Stomach (tissue), 9 donors: ENCODE data around the gene BTBD9. TPM values are rescaled to one million over a fixed set of nuclear protein-coding genes. Genes with fewer than 3 reads are reported as not detected.
A peak's percentile ranks its signal among the peaks of the same experiment; 100 is the strongest.

Source experiments
- DNase-seq, 2 donors: peaks; one replicate each; pipeline versions ENCODE4 v3.0.0 to v3.0.0-alpha.2; 2013 to 2019
- H3K27ac ChIP-seq, 5 donors: fragments of 200-600 bp in 4 of 5; sonication (generic) in 4 of 5; one replicate each; pipeline ENCODE4 v1.5.1; 2013 to 2019; ENCODE audit warnings: mild to moderate bottlenecking in 1 of 5, moderate library complexity in 1 of 5
- H3K27me3 ChIP-seq, 3 donors: fragments of 200-600 bp; sonication (generic); one replicate each; pipeline ENCODE4 v1.5.1; 2017 to 2019; ENCODE audit warnings: mixed run types in 1 of 3
- H3K36me3 ChIP-seq, 4 donors: fragments of 200-600 bp; sonication (generic); 1 replicate in 3 of 4; 2 replicates in 1 of 4; pipeline ENCODE4 v1.5.1; 2016 to 2019
- H3K4me1 ChIP-seq, 4 donors: fragments of 200-600 bp; sonication (generic); one replicate each; pipeline ENCODE4 v1.5.1; 2016 to 2019
- H3K4me3 ChIP-seq, 4 donors: fragments of 200-600 bp; sonication (generic) in 3 of 4; one replicate each; pipeline ENCODE4 v1.5.1; 2016 to 2019; ENCODE audit warnings: mild to moderate bottlenecking in 1 of 4
- H3K9me3 ChIP-seq, 4 donors: fragments of 200-600 bp; sonication (generic); one replicate each; pipeline ENCODE4 v1.5.1; 2016 to 2019
- EP300 ChIP-seq: sonication (generic); formaldehyde crosslinking; IDR thresholded peaks from one replicate; pipeline ENCODE4 v1.6.1; 2017; ENCODE audit warnings: antibody characterized with exemption
- POLR2A ChIP-seq, 4 donors: fragments of 450-650 bp; IDR thresholded peaks; one replicate each; pipeline ENCODE4 v1.6.1; 2016; ENCODE audit warnings: antibody characterized with exemption in 4 of 4, control low read depth in 2 of 4, mild to moderate bottlenecking in 1 of 4, moderate library complexity in 1 of 4
- POLR2AphosphoS5 ChIP-seq, 3 donors: sonication (generic); formaldehyde crosslinking; IDR thresholded peaks; one replicate each; pipeline ENCODE4 v1.6.1; 2016; ENCODE audit warnings: antibody characterized with exemption in 3 of 3
- WGBS, 5 donors: extraction: QIAGEN DNeasy Blood & Tissue Kit in 3 of 5; methylation state at CpG; one replicate each; pipeline versions ENCODE4 v1.1.5 to v1.1.7; 2013 to 2018; 5-methylcytosine and 5-hydroxymethylcytosine counted together
- intact Hi-C: fragments of 100-400 bp; cut with DNase I; formaldehyde crosslinking; loops from one replicate; pipeline ENCODE4 v1.15.1; 2023; ENCODE audit warnings: low total_unique reads
- polyA plus RNA-seq, 3 donors: library from polyadenylated mRNA; stranded (reverse); fragments of 200-250 nt; gene quantifications; one replicate each; pipeline ENCODE4 v1.2.3, GENCODE V29; 2013
- total RNA-seq, 5 donors: library from RNA; depleted of rRNA; stranded (reverse); fragments of >200 nt; gene quantifications; one replicate each; pipeline versions ENCODE4 v1.1.0 to v1.2.3, GENCODE V29; 2014 to 2016
- TF ChIP-seq, protein P1 (sequence below), 7 experiments: fragments of 450-650 bp in 4 of 7; fragments of 200-600 bp in 3 of 7; sonication (generic) in 3 of 7; IDR thresholded peaks; one replicate each; pipeline ENCODE4 v1.5.1; 2016 to 2019; ENCODE audit warnings: antibody characterized with exemption in 7 of 7, control low read depth in 2 of 7, mild to moderate bottlenecking in 1 of 7
- donor health status: healthy with polysubstance abuse.
- donor health status: Bipolar disorder and iron deficiency.
- donor health status: healthy.

The BTBD9 gene
- total and polyA plus RNA-seq, 8 donors: 1.4 to 90.2 (median 6.8) TPM

DNA sequence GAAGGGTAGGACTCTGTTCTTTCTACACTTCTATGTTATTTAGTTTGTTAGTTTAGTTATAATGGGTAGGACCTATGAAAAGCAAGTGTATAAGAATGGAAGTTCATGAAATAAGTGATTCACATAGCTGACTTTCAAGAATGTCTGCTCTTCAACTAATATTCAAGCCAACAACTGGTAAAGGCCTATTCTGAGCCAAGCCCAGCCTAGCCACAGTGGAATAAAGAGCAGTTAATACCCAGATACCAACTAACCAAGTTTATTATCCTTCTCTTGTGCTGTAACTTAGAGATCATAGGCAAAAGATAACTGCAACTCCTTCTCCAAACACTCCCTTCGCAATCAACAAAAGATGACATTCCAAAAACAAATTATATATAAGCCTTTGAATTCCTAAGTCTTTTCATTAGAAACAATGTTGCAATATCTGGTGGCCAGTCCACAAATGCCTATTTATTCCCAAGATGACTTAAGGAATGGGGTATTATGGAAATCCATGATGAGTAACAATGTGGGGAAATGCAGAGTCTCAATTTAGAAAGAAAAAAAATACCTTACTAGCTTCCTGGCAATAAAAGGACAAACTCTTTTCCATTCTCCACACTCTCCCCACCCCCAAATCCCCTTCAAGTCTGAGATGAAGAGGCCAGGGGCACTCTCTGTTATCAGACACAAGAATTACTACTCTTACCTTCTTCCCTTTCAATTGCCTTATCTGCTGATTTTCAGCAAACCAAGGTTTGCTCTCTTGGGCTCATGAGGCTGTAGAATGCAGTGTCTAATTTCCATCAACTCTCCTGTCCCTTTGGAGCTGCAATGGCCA is 27.4 kb downstream of the BTBD9 start:
- no peak for TF ChIP-seq EP300
- WGBS, 5 donors: 65 to 94% (median 85%) methylated on average over 1 of the region's 1 CpG
- no peak for DNase-seq
- Histone ChIP-seq H3K36me3 (no peaks in the 10 kb centered on the region), H3K9me3 (no peaks in the 10 kb centered on the region), H3K4me3 (no peak overlapping the region), H3K27ac (no peak overlapping the region), H3K4me1 (peaks cover 0 to 30% (median 13%) of the 10 kb centered on the region in 4 donors), H3K27me3 (no peaks in the 10 kb centered on the region)
- intact Hi-C loops: no loop called here

GRCh38 chr6:38610050-38610625 is 29.6 kb downstream of the BTBD9 start:
- peak in 1 of 2 donors; percentile 16 for DNase-seq
- Histone ChIP-seq H3K27ac (no peak overlapping the region), H3K36me3 (peaks cover 0 to 6% (median 0%) of the 10 kb centered on the region in 4 donors), H3K27me3 (no peaks in the 10 kb centered on the region), H3K4me3 (no peak overlapping the region), H3K9me3 (no peaks in the 10 kb centered on the region), H3K4me1 (peaks cover 0 to 30% (median 13%) of the 10 kb centered on the region in 4 donors)
- intact Hi-C loops: no loop called here
- WGBS, 5 donors: 20 to 40% (median 26%) methylated on average over 6 of the region's 6 CpGs
- TF ChIP-seq EP300 (no peak), POLR2AphosphoS5 (IDR thresholded peaks at IDR 0.05) (no peak), POLR2A (IDR thresholded peaks at IDR 0.05) (no peak)
- TF ChIP-seq, protein P1, sequence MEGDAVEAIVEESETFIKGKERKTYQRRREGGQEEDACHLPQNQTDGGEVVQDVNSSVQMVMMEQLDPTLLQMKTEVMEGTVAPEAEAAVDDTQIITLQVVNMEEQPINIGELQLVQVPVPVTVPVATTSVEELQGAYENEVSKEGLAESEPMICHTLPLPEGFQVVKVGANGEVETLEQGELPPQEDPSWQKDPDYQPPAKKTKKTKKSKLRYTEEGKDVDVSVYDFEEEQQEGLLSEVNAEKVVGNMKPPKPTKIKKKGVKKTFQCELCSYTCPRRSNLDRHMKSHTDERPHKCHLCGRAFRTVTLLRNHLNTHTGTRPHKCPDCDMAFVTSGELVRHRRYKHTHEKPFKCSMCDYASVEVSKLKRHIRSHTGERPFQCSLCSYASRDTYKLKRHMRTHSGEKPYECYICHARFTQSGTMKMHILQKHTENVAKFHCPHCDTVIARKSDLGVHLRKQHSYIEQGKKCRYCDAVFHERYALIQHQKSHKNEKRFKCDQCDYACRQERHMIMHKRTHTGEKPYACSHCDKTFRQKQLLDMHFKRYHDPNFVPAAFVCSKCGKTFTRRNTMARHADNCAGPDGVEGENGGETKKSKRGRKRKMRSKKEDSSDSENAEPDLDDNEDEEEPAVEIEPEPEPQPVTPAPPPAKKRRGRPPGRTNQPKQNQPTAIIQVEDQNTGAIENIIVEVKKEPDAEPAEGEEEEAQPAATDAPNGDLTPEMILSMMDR (IDR thresholded peaks at IDR 0.05): no peak

DNA sequence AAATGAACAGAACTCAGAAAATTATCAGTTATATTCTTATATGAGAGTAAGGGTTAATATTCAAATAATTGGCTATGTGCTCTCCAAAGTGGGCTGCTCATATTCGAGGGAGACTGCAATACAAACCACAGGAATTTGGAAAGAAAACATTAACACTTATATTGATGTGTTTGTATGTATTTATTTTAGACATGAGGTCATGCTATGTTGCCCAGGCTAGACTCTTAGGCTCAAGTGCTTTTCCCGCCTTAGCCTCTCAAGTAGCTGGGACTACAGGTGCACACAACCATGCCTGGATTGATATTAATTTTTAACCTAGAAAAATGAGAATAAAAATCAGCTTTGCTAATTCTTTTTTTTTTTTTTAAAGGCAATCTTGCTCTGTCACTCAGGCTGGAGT is 35.0 kb downstream of the BTBD9 start:
- no peaks in the 10 kb centered on the region for H3K9me3 ChIP-seq
- H3K36me3 ChIP-seq: peaks cover 0 to 6% (median 0%) of the 10 kb centered on the region in 4 donors
- WGBS, 5 donors: 58 to 68% (median 63%) methylated on average over 2 of the region's 2 CpGs
- H3K27me3 ChIP-seq: no peaks in the 10 kb centered on the region
- H3K4me3 ChIP-seq: no peak overlapping the region
- no peak overlapping the region for H3K27ac ChIP-seq
- peaks cover 0 to 17% (median 11%) of the 10 kb centered on the region in 4 donors for H3K4me1 ChIP-seq
- TF ChIP-seq EP300 (no peak), POLR2A (IDR thresholded peaks at IDR 0.05) (no peak)
- DNase-seq: no peak
- intact Hi-C loops: no loop called here

- Histone ChIP-seq H3K27me3 (no peaks in the 10 kb centered on the region), H3K4me3 (no peak overlapping the region), H3K36me3 (peaks cover 0 to 6% (median 0%) of the 10 kb centered on the region in 4 donors), H3K9me3 (no peaks in the 10 kb centered on the region), H3K4me1 (peaks cover 0 to 16% (median 11%) of the 10 kb centered on the region in 4 donors), H3K27ac (no peak overlapping the region)
- TF ChIP-seq EP300: no peak
- no peak for TF ChIP-seq POLR2A (IDR thresholded peaks at IDR 0.05)
- TF ChIP-seq, protein P1 (IDR thresholded peaks at IDR 0.05): no peak
- TF ChIP-seq POLR2AphosphoS5 (IDR thresholded peaks at IDR 0.05): no peak
- intact Hi-C loops: no loop called here
- 69 to 85% (median 78%) methylated on average over 3 of the region's 3 CpGs for WGBS, 5 donors
- no peak for DNase-seq
Observed at GRCh38 chr6:38603966-38604365, 35.8 kb downstream of the BTBD9 start.

- no peak for TF ChIP-seq EP300
- TF ChIP-seq, protein P1 (IDR thresholded peaks at IDR 0.05): no peak
- TF ChIP-seq POLR2A (IDR thresholded peaks at IDR 0.05): no peak
- TF ChIP-seq POLR2AphosphoS5 (IDR thresholded peaks at IDR 0.05): no peak
- DNase-seq: peak in 1 of 2 donors; percentile 12
- no peaks in the 10 kb centered on the region for H3K27me3 ChIP-seq
- H3K36me3 ChIP-seq: peaks cover 0 to 6% (median 0%) of the 10 kb centered on the region in 4 donors
- intact Hi-C loops: no loop called here
- 34 to 62% (median 40%) methylated on average over 2 of the region's 2 CpGs for WGBS, 5 donors
- no peak overlapping the region for H3K27ac ChIP-seq
- H3K4me1 ChIP-seq: peaks cover 0 to 16% (median 11%) of the 10 kb centered on the region in 4 donors
- H3K9me3 ChIP-seq: no peaks in the 10 kb centered on the region
- H3K4me3 ChIP-seq: no peak overlapping the region
Observed at GRCh38 chr6:38603496-38603895, 36.2 kb downstream of the BTBD9 start.
